Mucosa of gallbladder (tissue), 1 donor: ENCODE results near the gene ZNF845. TPM values are rescaled to one million over a fixed set of nuclear protein-coding genes. Genes with fewer than 3 reads are reported as not detected.
"Not testable (repeated sequence)": the region's sequence is repeated elsewhere in the genome, so short reads cannot be mapped to it uniquely, and the experiment has no call there.

ENCODE experiments used
- DNase-seq: peaks from one replicate; pipeline ENCODE4 v3.0.0-alpha.2; 2020; ENCODE audit warnings: low spot score
- total RNA-seq: library from RNA; stranded (reverse); gene quantifications from one replicate; pipeline ENCODE4 v1.2.1, GENCODE V29; 2021
- donor health status: DM: no; HTN: no; CAD: no.

ZNF845 gene
- total RNA-seq: 7.5 TPM

- DNase-seq: peak; percentile 97
Measured at GRCh38 chr19:53333463-53334449, at the start of gene ZNF845. ZNF845 (plus strand) TSS chr19:53333749; CDS start chr19:53341308, 7,559 bp downstream.

- DNase-seq: no peak
Measured at GRCh38 chr19:53285087-53285486, 48.5 kb upstream of the ZNF845 start.

GRCh38 chr19:53290758-53291549 lies 42.6 kb upstream of the ZNF845 start:
- DNase-seq: no peak

GRCh38 chr19:53294786-53295441 lies 38.6 kb upstream of the ZNF845 start:
- no peak for DNase-seq

- DNase-seq: not testable (repeated sequence)
Measured at GRCh38 chr19:53301341-53301740, 32.2 kb upstream of the ZNF845 start.

GRCh38 chr19:53308339-53308811 lies 25.2 kb upstream of the ZNF845 start:
- DNase-seq: peak; percentile 15

- no peak for DNase-seq
Measured at GRCh38 chr19:53311044-53311443, 22.5 kb upstream of the ZNF845 start.

- DNase-seq: no peak
Measured at GRCh38 chr19:53311897-53312296, 21.7 kb upstream of the ZNF845 start.

GRCh38 chr19:53328967-53329366 lies 4.6 kb upstream of the ZNF845 start:
- DNase-seq: peak; percentile 14

- DNase-seq: no peak
Measured at GRCh38 chr19:53332484-53332883, 1.1 kb upstream of the ZNF845 start.

- peak; percentile 15 for DNase-seq
Measured at GRCh38 chr19:53333066-53333462, 485 bp upstream of the ZNF845 start.

GRCh38 chr19:53344403-53344802 lies 10.9 kb downstream of the ZNF845 start:
- not testable (repeated sequence) for DNase-seq

- no peak for DNase-seq
Measured at GRCh38 chr19:53355739-53356138, 22.2 kb downstream of the ZNF845 start.

GRCh38 chr19:53357821-53358581 lies 24.5 kb downstream of the ZNF845 start:
- DNase-seq: no peak

- DNase-seq: not testable (repeated sequence)
Measured at GRCh38 chr19:53360056-53360455, 26.5 kb downstream of the ZNF845 start.

- peak; percentile 92 for DNase-seq
Measured at GRCh38 chr19:53365134-53365898, 31.8 kb downstream of the ZNF845 start, which contains the start of gene ZNF525. ZNF525 (plus strand) TSS chr19:53365705; CDS start chr19:53372282, 6,577 bp downstream.

- no peak for DNase-seq
Measured at GRCh38 chr19:53365899-53366493, 32.4 kb downstream of the ZNF845 start.

- no peak for DNase-seq
Measured at GRCh38 chr19:53372196-53372595, 38.6 kb downstream of the ZNF845 start.

- DNase-seq: no peak
Measured at GRCh38 chr19:53374288-53374687, 40.7 kb downstream of the ZNF845 start.

GRCh38 chr19:53374743-53375142 lies 41.2 kb downstream of the ZNF845 start:
- no peak for DNase-seq
